Skeletal muscle cell (primary cell): ENCODE data around the gene NAA11.
A peak's percentile ranks its signal among the peaks of the same experiment; 100 is the strongest.
"Not testable (repeated sequence)": the region's sequence is repeated elsewhere in the genome, so short reads cannot be mapped to it uniquely, and the experiment has no call there.

Experiments
- DNase-seq: peaks from one replicate; pipeline ENCODE4 v3.0.0-alpha.2; 2010; ENCODE audit warnings: low read depth
- H3K4me3 ChIP-seq: 2 replicates; pipeline ENCODE4 v1.5.1; 2011; ENCODE audit warnings: low read depth, mild to moderate bottlenecking, control low read depth, low read length, moderate library complexity

NAA11 gene

DNA sequence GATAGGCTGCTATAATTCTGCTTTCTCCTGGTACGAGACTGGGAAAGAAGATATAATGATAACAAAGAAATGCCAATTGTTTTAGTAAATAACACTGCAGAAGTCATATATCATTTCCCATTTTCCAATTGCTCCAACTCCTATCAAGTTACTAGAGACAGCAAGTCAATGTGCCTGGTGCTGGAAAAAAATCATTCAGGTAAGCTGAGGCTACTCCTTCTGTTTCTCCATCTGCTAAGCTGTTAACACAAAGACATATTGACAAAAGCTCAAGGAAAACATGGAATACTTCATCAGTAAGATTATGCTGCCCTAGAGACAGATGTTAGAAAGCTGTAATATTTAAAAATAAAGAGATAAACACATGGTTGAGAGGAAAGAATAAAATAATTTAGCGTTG is 10.0 kb downstream of the NAA11 start:
- no peak for DNase-seq
- no peak overlapping the region for H3K4me3 ChIP-seq

DNA sequence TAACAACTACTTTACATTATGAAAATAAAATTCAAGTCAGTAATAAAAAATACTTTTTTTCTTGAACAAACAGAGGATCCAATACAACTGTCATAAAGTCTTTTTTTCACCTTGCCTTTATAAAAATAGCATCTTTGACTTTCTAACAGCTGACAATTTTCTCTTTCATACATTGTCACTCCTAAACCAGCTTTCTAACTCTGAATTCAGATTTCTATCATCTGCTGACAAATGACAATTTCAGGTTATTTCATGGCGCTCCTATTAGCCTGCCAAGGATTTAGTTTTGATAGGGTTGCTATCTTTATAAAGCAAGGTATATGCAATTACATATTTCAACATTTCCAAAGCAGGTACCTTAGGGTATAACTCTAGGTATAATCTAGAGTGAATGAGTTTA is 14.6 kb downstream of the NAA11 start:
- no peak overlapping the region for H3K4me3 ChIP-seq
- DNase-seq = no peak

DNA sequence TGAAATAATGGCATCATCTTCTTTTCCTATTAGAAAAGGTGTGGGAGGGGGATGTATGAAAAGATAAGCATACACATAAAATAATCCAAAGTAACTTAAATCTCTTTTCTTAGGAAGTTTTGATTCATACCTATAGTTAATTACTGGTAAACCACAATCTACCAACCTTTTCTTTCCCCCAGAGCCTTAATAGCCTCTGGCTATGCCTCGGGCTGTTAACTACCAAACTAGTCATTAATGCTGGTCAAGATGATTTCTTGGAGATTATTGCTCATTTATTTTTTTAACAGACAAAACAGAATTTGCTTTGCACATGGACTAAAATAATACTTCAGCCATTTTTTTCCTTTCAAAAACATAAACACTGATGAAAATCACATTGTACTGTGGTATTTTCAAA is 16.9 kb downstream of the NAA11 start:
- no peak overlapping the region for H3K4me3 ChIP-seq
- no peak for DNase-seq

DNA sequence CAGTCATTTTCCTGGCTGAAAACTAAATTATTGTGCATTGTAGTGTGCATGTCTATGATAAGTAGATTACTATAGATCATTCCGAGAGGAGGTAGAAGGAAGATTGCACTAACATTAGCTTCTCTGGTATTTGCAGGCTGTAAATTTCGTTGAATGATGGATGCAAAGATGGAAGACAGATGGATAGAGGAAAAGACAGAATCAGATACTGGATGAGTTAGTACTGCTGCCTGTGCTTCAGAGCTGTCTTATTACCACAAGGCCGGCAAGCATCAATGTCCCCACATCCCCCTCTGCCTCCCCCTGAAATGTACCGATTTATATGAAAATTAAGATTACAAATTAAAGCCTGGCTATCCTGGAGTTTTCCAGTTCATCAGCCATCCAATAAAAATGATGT is 17.7 kb downstream of the NAA11 start:
- H3K4me3 ChIP-seq = no peak overlapping the region
- DNase-seq = no peak

DNA sequence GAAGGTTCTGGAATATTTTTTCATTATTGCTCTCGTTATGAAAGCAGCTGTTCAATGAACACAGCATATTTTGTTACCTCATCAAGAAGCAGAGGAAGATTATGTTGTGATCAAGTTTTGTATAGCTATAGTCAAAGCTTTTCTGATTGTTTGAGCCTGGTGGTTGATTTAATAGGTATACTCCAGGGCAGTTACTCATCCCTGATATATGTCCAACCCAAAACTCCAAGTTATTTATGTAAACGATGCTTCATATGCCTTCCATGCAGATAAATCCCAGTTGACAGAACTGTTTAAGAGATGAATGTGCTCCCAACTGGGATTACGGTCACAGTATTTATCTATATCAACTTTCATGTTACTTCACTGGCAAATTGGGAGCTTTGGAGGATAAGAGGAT is 19.1 kb downstream of the NAA11 start:
- DNase-seq = no peak
- H3K4me3 ChIP-seq = no peak overlapping the region

DNA sequence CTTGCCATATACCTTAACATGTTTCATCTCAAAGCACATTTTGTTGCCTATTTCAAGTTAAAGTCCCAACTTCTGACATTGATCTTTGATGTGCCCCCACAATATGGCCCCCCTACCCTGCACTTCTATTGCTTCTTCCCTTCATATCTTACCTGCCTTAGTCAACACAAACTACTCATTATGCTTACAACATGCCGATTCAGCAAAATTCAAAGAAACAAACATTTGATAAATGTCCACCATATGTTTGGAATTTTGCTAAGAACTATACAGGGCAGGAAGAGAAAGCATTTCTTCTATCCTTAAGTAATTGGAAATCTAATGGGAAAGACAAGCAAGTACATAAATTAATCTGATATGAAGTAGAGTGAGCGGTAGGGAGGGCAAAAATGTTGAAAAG is 25.6 kb downstream of the NAA11 start:
- no peak overlapping the region for H3K4me3 ChIP-seq
- no peak for DNase-seq

DNA sequence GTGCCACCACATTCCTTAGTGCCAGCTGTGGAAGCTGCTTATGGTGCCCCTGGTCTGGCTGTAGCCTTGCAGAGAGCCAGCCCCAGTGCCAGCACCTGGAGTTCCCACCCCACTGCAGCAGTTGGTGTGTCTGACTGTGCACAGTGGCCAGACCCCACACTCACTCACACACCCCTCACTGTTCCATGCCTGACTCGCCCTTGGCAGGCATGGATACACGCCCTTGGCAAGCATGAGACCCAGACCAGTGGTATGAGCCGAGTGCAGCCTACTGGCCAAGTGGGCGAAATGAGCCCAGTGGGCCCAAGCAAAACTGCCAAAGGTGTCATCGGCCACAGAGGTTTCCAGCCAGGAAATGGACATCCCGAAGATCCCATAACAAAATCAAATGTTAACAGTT is 27.4 kb downstream of the NAA11 start:
- no peak for DNase-seq
- no peak overlapping the region for H3K4me3 ChIP-seq

DNA sequence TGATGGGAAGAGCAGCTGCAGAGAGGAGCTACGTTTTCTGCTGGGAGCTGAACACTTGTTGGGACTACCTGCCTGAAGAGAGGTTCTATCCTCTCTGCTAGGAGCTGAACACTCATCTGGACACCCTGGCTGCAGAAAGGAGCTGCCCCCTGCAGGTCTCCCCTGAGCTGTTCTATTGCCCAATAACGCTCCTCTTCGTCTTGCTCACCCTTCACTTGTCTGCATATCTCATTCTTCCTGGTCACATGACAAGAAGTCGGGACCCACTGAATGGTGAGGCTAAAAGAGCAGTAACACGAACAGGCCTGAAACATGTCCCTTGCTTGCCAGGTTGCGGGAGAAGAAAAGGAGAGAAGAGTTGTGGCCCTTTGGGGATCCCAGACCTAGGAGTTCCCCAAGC is 27.8 kb downstream of the NAA11 start:
- DNase-seq = no peak

DNA sequence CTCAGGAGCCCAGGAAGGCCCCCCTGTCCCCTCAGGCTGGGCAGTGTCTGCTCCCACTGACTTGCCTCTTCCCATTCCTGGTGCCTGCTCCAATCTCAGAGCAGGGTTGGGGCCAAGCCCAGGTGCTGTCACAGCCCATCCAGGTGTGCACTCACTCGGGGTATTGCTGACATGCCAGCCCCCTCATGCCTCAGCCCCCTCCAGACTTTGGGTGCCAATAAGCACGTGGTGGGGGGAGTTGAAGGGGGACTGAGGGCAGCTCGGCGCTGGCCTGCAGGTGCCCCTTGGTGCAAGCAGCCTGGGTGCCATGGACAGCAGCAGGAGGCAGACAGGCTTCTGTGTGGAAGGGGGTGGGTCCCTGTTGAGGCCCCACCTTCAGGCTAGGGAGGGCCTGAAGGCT is 28.4 kb downstream of the NAA11 start:
- DNase-seq = no peak
- H3K4me3 ChIP-seq = no peak overlapping the region

More for the DNA sequence above, 27.8 kb downstream of the NAA11 start:
- H3K4me3 ChIP-seq = no peak overlapping the region

DNA sequence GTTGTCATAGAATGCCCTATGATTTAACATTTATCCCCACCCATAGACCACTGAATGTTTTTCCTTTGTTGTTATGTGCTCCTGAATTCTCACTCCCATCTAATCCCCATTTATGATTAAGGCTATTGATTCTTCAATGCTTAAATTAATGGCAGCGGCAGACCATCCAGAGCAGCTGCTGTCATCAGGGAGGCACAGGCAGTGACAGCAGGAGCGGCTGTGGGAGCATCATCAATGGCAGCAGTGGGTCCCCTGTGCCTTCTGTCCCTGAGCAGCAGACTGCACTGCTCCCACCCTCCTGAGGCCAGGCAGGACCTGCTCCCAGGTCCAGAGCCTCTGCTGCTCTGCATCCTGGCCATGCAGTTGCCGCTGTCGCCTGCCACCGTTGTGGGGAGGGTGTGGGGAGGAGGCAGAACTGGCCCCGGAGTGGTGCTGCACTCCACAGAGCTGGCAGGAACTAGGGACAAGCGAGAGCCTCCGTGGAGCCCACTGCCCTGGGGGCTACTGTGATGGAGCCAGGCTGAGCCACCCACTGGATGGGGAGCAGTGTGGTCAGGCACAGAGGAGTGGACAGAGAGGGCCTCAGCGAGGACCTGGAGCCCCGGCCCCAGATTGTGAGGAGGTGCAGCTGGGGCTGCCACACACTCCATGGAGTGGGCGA is 29.0 kb downstream of the NAA11 start:
- DNase-seq = no peak
- no peak overlapping the region for H3K4me3 ChIP-seq

DNA sequence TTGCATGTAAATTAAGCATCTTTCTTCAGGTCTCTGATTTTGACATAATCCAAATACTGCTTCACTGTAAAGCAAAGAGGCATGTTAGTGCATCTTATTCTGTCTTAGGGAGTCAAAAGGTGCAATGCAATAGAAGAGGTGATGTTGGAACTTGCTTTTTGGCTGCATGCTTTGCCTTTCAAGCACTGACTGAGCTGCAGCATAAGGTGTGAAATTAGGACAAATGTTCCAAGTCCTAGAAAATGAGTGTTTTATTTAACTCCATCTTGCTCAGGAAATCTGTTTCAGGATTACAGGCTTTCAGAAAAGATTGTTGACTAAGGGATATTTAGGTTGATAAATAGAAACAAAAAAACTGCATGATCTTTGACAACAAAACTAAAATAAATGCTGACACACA is 30.8 kb downstream of the NAA11 start:
- no peak for DNase-seq
- no peak overlapping the region for H3K4me3 ChIP-seq

DNA sequence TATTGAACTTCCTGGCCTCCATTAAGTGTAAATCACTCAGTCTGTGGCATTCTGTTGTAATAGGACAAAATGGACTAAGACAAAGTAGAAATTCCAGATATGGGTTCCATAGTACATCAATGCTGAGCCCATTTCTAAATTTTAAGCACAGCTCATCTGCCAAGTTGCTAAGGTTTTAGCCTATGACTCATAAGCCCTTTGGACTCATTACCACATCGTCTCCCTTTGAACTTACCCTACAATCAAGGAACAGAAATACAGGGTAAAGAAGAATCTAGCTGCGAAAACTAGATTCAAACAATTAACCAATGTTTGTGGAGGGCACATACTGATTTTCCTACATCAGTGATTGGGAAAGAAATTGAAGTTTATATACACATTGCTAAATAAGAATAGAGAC is 31.8 kb downstream of the NAA11 start:
- DNase-seq = peak; percentile 10
- H3K4me3 ChIP-seq = no peak overlapping the region

DNA sequence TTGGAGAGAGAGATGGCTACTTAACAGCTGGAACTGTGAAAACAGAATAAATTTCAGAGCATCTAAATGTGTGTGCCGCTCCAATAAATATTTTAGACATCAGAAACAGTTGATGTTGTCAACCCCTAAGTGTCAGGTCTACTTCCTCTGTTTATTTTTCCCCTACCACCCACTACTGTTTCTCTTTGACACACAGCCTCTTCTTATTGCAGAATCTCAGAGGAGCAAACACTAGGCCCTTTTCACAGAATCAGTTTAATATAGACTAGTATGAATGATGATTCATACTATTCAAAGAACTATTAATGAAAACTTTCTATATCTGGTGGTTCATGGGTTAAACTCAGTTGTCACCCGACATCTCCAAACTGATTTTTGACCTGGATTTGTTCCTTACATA is 33.9 kb downstream of the NAA11 start:
- DNase-seq = no peak
- no peak overlapping the region for H3K4me3 ChIP-seq

DNA sequence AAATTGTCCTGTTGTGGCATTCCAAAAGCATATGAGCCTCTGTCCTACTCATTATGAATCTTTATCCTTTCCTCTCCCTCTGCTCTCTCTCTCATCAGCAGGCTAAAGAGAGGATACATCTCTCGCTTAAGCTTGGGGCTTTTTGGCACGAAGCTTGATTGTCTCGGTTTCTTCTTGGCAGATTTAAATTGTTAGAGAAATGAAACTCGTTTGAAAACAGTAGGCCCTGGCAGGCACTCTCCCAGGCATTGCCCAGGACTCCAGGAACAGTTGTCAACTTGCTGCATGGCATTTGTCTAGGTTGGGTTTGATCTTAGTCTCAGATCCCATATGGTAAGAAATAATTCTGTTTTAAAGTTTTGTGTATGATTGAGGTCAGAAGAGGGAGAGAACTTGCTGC is 35.5 kb downstream of the NAA11 start:
- no peak for DNase-seq
- no peak overlapping the region for H3K4me3 ChIP-seq

DNA sequence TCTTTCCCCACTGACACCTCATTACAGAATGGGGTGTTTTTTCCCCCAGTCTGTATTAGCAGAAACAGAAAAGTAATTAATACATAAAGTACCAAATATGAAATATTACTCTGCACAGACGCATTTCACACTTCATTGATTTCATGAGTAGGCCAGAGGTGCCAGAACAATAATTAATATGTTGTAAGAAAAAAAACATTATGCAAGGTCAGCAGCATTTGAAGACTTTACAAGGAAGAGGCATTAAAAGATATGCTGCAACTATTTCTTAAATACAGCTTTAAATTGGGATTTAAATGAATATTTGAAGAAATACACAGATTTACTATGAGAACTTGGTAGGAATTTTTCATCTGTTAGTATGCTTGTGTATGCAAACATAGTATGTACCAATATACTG is 37.7 kb downstream of the NAA11 start:
- H3K4me3 ChIP-seq = no peak overlapping the region
- no peak for DNase-seq

DNA sequence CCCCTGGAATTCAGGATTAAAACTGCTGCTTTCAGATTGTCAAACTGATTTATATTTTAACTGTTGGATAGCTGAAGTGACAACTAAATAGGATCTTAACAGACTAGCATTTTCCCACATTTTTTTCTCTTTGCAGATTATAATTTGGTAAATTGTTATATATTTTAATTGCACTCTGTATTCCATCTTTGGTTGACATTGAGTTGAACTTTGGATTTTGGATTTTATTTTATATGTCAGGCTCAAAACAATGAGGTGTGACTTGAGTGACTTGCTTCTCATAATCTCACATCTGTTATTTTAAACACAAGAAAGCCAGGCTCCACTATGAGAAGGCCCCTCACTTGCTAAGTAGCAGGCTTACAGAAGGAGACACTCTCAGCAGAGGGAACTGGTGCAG is 38.1 kb downstream of the NAA11 start:
- no peak for DNase-seq
- H3K4me3 ChIP-seq = no peak overlapping the region

DNA sequence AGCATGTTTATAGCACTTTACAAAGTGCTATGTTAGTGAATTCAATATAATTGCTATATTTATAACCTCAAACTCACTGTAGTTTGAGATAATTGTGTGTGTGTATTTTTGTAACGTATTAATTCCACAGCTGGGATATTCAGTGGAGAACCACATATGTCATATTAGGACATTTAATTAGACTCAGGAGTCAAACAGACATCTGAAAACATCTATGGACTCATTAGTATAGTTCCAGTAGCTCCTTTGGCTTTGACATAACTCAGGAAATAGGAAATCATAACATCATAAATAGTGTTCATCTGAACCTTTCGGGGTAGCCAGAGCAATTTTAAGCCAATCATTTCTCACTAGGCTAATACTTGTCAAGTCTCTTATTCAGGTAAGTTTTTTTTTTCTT is 38.8 kb downstream of the NAA11 start:
- DNase-seq = no peak

DNA sequence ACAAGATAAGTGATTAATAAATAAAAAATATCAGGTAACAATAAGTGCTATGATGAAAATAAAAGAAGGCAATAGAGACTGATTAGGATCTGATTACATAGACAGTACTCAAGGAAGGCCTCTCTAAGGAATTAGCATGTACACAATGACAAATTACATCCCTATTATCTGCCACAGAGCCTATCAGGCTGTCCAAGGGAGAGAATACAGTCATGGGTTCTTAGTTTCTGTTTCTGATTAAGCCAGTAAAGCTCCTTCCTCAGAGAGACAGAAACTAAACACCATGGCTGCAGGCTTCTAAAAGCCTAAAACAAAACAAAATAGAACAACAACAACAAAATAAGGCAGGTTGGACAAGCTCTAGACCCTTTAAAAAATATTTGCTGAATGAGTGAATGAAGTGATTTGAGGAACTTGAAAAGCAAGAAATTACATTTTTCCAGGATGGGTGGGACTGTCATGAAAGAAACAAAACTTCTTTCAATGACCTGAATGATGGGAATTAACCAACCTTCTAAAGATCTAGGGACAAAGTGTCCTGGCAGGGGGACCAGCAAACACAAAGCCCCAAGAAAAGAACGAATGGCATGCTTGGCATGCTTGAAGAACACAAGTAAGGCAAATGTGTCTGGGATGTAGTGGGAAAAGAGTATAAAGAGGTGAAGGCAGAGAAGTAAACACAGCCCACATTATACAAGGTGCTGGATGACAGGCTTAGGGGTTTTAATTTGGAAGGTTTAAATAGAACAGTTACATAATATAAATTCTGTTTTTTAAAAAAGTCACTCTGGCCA is 44.1 kb downstream of the NAA11 start:
- no peak for DNase-seq
- no peak overlapping the region for H3K4me3 ChIP-seq

More for the DNA sequence above, 38.8 kb downstream of the NAA11 start:
- no peak overlapping the region for H3K4me3 ChIP-seq

DNA sequence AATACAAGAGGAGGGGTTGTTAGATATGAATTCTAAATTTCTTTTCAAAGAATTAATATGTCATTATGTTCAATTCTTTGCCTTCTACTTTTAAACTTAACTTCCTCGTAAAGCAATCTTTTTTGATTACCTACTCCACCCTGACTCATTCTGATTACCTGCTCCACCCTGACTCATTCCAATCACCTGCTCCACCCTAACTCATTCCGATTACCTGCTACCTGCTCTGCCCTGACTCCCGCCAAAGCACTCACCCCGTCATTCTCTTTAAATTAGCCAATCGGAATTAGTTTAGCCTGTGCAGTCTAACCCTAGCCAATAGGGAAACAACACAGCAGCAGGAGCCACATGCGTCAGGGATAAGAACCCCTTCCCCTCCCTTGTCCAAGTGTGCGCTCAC is 48.4 kb downstream of the NAA11 start:
- not testable (repeated sequence) for H3K4me3 ChIP-seq, DNase-seq

DNA sequence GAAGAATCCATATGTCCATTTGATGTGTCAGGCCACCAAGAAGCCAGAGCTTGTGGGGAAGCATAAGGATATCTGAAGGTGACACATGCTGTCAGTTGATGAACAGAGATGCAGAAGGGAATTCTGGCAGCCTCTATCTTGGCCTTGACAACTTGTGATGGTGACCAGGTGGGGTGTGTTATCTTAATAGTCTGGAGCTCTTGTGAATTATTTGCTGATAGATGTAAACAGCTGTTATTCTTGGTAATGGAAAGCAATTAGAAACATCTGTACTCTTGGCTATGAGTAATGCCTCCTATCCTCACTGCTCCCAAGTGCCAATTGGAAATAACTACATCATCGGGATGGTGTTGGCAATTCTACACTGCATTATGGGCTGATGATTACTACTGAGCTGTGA is 51.9 kb downstream of the NAA11 start:
- no peak for DNase-seq
- no peak overlapping the region for H3K4me3 ChIP-seq

DNA sequence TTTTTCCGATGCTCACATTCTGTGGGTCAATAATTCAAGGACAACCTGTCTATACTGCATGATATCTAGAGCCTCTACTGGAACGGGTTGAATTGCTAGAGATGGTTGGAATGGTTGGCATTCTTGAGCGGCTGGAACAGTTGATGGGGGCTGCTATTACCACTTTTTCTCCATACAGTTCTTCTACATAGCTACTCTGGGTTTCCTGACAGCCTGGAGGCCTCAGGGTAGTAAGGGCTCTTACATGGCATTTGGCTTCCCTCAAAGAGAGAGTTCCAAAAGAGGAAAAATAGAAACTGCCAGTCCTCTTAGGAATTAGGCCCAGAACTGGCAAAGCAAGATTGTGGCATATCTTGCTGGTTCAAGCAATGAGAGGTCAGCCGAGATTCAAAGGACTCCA is 53.1 kb downstream of the NAA11 start:
- no peak overlapping the region for H3K4me3 ChIP-seq
- no peak for DNase-seq
